ENCODE measurements around the gene TTC23L.

GRCh38 chr5:34881246-34881645 is 42.3 kb downstream of the TTC23L start:
- TF ChIP-seq CTCF (IDR thresholded peaks at IDR 0.05) (no peak), ATF3 (CRISPR knock-in tag; conservative IDR thresholded peaks at IDR 0.05) (no peak), NR2C2 (CRISPR knock-in tag; IDR thresholded peaks at IDR 0.05) (no peak), CREB1 (CRISPR knock-in tag; IDR thresholded peaks at IDR 0.05) (no peak), ZNF423 (CRISPR knock-in tag; IDR thresholded peaks at IDR 0.05) (no peak), USF2 (CRISPR knock-in tag; IDR thresholded peaks at IDR 0.05) (no peak), FOXP4 (CRISPR knock-in tag; IDR thresholded peaks at IDR 0.05) (no peak)
